Activated CD4-positive, alpha-beta T cell treated with anti-CD3 and anti-CD28 coated beads, Interleukin-2, amount 10 ng/mL, durations not matched to agents 24 days and 14 days (primary cell): ENCODE data around the gene ENDOV. TPM values are rescaled to one million over a fixed set of nuclear protein-coding genes. Genes with fewer than 3 reads are reported as not detected.
"Not testable (repeated sequence)": the region's sequence is repeated elsewhere in the genome, so short reads cannot be mapped to it uniquely, and the experiment has no call there.

ENCODE experiments used
- DNase-seq: peaks from one replicate; pipeline ENCODE4 v3.0.0; 2022
- H3K27ac Mint-ChIP-seq: one replicate; pipeline ENCODE4 v1.8.0; 2022; ENCODE audit warnings: mild to moderate bottlenecking, mixed read lengths
- H3K27me3 Mint-ChIP-seq: one replicate; pipeline ENCODE4 v1.8.0; 2022; ENCODE audit warnings: mixed read lengths
- H3K36me3 Mint-ChIP-seq: one replicate; pipeline ENCODE4 v1.8.0; 2022; ENCODE audit warnings: low read depth, mild to moderate bottlenecking, mixed read lengths
- H3K4me1 Mint-ChIP-seq: one replicate; pipeline ENCODE4 v1.8.0; 2021; ENCODE audit warnings: mixed read lengths
- H3K4me3 Mint-ChIP-seq: one replicate; pipeline ENCODE4 v1.8.0; 2022; ENCODE audit warnings: mild to moderate bottlenecking, moderate library complexity, mixed read lengths
- H3K9me3 Mint-ChIP-seq: one replicate; pipeline ENCODE4 v1.8.0; 2021; ENCODE audit warnings: mixed read lengths
- intact Hi-C: fragments of 100-400 bp; cut with micrococcal nuclease; formaldehyde crosslinking; loops from one replicate; pipeline ENCODE4 v1.15.1; 2023
- total RNA-seq: library from RNA; stranded (reverse); gene quantifications from 2 replicates; pipeline ENCODE4 v1.2.3, GENCODE V29; 2022

Gene ENDOV
- total RNA-seq, 1 donor from 2014 or later, result 16.4 TPM

DNA sequence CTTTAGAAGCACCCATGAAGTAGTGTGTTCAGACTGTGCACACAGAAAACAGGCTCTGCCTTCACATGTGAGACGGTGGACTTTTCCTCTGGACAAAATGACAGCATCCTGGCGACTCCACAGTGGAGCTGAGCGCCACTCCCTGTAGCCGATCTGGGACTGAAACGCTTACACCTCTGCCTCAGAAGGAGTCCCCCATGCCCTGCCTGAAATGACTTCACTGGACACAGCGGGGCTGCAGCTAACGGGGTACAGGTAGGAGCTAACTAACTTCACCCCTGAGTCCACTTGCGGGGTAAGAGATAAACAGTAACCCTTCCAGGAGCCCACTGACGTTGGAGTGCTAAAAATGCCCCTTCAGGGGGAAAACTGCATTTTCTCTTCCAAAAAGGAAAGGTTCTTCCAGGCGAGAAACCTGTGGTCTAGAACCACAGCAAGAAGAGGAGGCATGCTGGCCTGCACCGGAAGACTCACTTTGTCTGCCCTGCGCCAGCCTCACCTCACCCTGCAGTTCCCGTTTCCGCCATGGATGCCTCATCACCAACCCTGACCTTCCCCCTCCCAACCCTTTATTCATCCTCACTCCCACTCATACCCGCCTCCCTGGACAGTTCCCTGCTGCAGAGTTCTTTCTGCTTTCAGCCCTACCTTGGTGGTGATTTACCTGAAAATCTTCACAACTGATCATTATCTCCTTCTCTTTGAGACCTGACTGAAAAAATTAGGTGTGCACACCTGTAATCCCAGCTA lies 19.4 kb upstream of the ENDOV start:
- Mint-ChIP-seq H3K36me3 (peaks cover 43% of the 10 kb centered on the region), H3K27ac (no peak overlapping the region)

DNA sequence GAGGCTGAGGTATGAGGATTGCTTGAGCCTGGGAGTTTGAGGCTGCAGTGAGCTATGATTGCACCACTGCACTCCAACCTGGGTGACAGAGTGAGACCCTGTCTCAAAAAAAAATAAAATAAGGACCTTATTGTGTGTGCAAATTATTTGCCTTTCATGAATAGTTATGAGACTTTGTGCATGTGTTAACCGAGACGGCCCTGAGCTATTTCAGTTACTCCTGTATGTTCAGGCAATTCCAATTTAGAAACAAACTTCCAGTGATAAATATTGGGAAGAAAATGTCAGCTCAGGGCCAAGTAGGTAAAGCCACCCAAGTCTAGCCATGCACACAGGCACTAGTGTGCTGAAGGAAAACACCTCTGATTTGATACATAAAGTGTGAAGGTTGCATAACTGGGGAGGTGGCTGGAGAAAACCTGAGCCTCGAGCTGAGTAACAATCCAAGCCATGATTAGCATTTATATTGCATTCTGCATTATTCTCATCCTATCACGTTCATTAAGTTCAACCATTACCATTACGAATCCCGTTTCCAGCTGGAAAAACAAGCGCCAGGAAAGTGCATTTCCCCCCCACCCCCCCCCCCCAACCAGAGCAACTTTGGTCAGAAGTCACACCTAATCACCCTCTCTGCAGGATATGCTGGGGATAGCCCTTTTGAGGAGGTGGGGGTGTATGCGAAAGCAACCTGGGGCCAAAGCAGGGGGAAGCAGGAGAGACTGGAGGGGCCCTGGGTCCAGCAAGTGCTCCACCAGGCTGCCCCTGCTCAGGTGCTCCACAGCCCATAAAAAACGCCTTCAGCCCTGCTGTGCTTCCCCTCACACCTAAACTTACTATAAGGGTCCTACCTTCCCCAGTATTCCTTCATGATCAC lies 18.6 kb upstream of the ENDOV start:
- Mint-ChIP-seq H3K4me3 (no peak overlapping the region), H3K36me3 (peaks cover 39% of the 10 kb centered on the region), H3K27ac (no peak overlapping the region), H3K4me1 (peaks cover 2% of the 10 kb centered on the region), H3K9me3 (no peaks in the 10 kb centered on the region), H3K27me3 (no peaks in the 10 kb centered on the region)
- DNase-seq, result no peak
- intact Hi-C loops, result no loop called here

More for the DNA sequence above, 19.4 kb upstream of the ENDOV start:
- DNase-seq, result no peak
- Mint-ChIP-seq H3K4me1 (peaks cover 2% of the 10 kb centered on the region), H3K27me3 (no peaks in the 10 kb centered on the region), H3K4me3 (no peak overlapping the region), H3K9me3 (no peaks in the 10 kb centered on the region)
- intact Hi-C loops, result no loop called here

DNA sequence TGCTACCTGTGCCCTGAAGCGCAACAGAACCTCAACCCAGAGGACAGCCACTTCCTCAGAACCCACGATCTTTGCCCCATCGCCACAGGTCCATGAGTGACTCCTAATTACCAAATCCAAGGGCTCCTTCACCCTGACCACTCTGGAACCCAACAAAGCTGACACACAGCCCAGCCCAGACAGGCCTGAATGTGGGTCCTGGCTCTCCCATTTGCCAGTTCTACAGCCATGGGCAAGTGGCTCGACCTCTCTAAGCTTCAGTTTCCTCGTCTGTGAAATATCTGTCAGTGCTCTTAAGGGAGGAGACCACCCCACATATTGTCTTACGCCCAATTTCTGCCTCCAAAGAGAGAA lies 18.0 kb upstream of the ENDOV start:
- Mint-ChIP-seq H3K36me3 (peaks cover 35% of the 10 kb centered on the region), H3K4me1 (peaks cover 2% of the 10 kb centered on the region), H3K4me3 (no peak overlapping the region), H3K27me3 (no peaks in the 10 kb centered on the region), H3K27ac (no peak overlapping the region), H3K9me3 (no peaks in the 10 kb centered on the region)
- DNase-seq, result no peak
- intact Hi-C loops, result no loop called here

DNA sequence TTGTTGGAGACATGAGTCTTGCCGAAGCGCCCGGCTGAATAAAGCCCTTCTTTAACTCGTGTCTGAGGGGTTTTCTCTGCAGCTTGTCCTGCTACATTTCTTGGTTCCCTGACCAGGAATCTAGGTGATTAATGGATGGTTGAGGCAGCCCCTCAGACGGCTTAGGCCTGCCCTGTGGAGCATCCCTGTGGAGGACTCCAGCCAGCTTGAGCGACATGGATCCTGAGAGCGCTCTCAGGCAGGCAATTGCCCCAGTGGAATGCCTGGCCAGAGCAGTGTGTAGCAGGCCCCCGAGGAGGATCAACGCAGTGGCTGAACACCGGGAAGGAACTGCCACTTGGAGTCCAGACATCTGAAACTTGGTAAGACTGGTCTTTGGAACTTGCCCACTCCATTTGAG lies 17.3 kb upstream of the ENDOV start:
- Mint-ChIP-seq H3K4me1 (peaks cover 2% of the 10 kb centered on the region), H3K36me3 (peaks cover 31% of the 10 kb centered on the region), H3K27ac (no peak overlapping the region), H3K27me3 (no peaks in the 10 kb centered on the region), H3K9me3 (no peaks in the 10 kb centered on the region), H3K4me3 (no peak overlapping the region)
- DNase-seq, result no peak
- intact Hi-C loops, result no loop called here

DNA sequence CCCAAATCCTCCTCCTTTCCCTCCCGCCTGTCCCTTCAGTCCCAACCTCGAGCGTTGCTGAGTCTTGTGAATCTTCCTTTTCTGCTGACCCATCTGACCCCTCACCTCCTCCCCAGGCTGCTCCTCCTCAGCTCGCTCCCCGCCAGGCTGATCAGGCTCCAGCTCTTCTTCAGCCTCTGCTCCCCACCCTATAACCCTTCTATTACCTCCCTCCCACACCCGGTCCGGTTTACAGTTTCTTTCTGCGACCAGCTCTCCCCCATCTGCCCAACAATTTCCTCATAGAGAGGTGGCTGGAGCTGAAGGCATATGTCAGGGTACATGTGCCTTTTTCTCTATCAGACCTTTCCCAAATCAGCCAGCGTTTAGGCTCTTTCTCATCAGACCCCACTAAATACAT lies 13.9 kb upstream of the ENDOV start:
- H3K27me3 Mint-ChIP-seq, H3K27ac Mint-ChIP-seq, intact Hi-C loops, H3K4me3 Mint-ChIP-seq, H3K4me1 Mint-ChIP-seq, DNase-seq, H3K9me3 Mint-ChIP-seq, H3K36me3 Mint-ChIP-seq: not testable (repeated sequence)

DNA sequence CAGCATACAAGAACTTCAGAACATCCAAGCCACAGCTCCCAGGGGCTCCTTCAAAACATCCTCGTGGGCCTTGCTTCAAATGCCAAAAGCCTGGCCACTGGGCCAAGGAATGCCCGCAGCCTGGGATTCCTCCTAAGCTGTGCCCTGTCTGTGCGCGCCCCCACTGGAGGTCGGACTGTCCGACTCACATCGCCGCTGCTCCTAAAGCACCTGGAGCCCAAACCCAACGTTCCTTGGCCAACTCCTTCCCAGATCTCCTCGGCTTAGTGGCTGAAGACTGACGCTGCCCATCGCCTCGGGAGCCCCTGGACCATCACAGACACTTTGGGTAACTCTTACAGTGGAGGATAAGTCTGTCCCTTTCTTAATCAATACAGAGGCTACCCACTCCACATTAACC lies 12.9 kb upstream of the ENDOV start:
- H3K4me1 Mint-ChIP-seq, intact Hi-C loops, H3K4me3 Mint-ChIP-seq, H3K36me3 Mint-ChIP-seq, H3K27ac Mint-ChIP-seq, H3K27me3 Mint-ChIP-seq, H3K9me3 Mint-ChIP-seq, DNase-seq: not testable (repeated sequence)

DNA sequence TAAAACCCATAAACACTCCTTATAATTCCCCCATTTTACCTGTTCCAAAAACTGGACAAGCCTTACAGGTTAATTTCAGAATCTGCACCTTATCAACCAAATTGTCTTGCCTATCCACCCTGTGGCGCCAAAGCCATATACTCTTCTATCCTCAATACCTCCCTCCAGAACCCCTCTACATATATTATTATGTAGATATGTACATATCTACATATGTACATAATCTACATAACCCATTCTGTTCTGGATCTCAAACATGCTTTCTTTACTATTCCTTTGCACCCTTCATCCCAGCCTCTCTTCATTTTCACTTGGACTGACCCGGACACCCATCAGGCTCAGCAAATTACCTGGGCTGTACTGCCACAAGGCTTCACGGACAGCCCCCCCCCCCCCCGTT lies 12.0 kb upstream of the ENDOV start:
- no peaks in the 10 kb centered on the region for H3K9me3 Mint-ChIP-seq
- intact Hi-C loops, result no loop called here
- H3K27ac Mint-ChIP-seq, result no peak overlapping the region
- no peak overlapping the region for H3K4me3 Mint-ChIP-seq
- H3K27me3 Mint-ChIP-seq, result no peaks in the 10 kb centered on the region
- no peaks in the 10 kb centered on the region for H3K4me1 Mint-ChIP-seq
- DNase-seq, result no peak
- H3K36me3 Mint-ChIP-seq, result no peaks in the 10 kb centered on the region

DNA sequence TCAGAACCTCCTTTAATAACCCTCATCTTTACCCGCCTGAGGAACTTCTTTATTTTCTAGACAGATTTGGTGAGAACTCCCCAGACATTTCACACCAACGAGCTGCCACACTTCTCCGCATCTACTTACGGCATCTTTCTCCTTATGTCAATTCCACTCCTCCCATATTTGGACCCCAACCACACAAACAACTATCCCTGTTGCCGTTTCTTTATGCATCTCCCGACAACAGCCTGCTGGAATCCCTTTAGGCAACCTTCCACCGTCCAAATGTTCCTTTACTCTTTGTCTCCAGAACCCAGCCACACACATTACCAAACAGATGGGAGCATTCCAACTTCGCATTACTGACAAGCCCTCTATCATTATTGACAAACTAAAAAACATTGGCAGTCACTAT lies 8.8 kb upstream of the ENDOV start:
- Mint-ChIP-seq H3K27ac (no peak overlapping the region), H3K36me3 (no peaks in the 10 kb centered on the region), H3K9me3 (no peaks in the 10 kb centered on the region), H3K4me3 (no peak overlapping the region), H3K27me3 (peaks cover 4% of the 10 kb centered on the region), H3K4me1 (peaks cover 4% of the 10 kb centered on the region)
- no peak for DNase-seq
- intact Hi-C loops, result no loop called here

DNA sequence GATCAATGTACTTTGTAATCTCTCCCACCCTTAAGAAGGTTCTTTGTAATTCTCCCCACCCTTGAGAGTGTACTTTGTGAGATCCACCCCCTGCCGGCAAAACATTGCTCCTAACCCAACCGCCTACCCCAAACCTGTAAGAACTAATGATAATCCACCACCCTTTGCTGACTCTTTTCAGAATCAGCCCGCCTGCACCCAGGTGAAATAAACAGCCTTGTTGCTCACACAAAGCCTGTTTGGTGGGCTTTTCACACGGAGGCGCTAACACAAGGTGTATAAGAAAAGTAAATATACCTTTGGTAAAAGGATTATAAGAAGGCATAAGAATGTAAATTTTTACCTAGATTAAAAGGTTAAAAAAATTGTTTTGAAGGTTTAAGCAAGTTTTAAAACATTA lies 7.0 kb upstream of the ENDOV start:
- H3K36me3 Mint-ChIP-seq, H3K27ac Mint-ChIP-seq, intact Hi-C loops, H3K4me3 Mint-ChIP-seq, H3K4me1 Mint-ChIP-seq, H3K9me3 Mint-ChIP-seq, DNase-seq: not testable (repeated sequence)
- H3K27me3 Mint-ChIP-seq, result peaks cover 13% of the 10 kb centered on the region

DNA sequence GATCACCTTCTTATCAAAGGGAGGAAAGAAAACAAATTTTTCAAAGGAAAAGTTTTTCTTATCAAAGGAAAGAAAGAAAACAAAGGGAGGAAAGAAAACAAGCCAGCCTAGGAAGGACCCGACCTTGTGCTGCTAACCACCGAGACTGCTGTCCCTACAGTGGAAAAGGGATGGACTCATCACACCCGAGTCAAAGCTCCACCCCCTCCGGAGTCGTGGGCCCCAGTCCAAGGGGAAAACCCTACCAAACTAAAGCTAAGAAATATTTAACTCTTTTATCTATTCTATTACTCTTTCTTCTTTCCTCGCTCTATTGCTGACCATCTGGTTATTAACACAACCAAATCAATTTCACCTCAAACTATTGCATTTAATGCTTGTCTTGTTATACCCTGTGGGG lies 6.1 kb upstream of the ENDOV start:
- H3K4me3 Mint-ChIP-seq, result no peak overlapping the region
- intact Hi-C loops, result no loop called here
- peaks cover 22% of the 10 kb centered on the region for H3K27me3 Mint-ChIP-seq
- no peaks in the 10 kb centered on the region for H3K9me3 Mint-ChIP-seq
- H3K36me3 Mint-ChIP-seq, result no peaks in the 10 kb centered on the region
- peaks cover 4% of the 10 kb centered on the region for H3K4me1 Mint-ChIP-seq
- no peak for DNase-seq
- H3K27ac Mint-ChIP-seq, result no peak overlapping the region

DNA sequence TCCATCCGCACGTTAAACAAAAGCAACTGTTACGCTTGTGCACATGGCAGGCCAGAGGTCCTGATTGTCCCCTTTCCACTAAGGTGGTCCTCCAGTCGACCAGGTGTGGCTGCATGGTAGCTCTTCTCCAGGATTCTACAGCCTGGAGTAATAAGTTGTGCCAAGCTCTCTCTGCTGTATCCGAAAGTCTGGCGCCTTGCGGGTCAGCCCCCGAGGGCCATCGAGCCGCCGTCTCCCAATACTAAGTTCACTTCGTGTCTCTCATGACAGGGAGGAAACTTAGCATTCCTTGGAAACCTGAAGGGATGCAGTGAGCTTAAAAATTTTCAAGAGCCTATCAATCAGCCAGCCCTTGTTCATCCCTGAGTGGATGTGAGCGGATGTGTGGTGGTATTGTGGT lies 5.3 kb upstream of the ENDOV start:
- H3K4me3 Mint-ChIP-seq, result no peak overlapping the region
- peaks cover 28% of the 10 kb centered on the region for H3K27me3 Mint-ChIP-seq
- no peaks in the 10 kb centered on the region for H3K36me3 Mint-ChIP-seq
- intact Hi-C loops, result no loop called here
- H3K27ac Mint-ChIP-seq, result no peak overlapping the region
- H3K9me3 Mint-ChIP-seq, result no peaks in the 10 kb centered on the region
- DNase-seq, result no peak
- peaks cover 7% of the 10 kb centered on the region for H3K4me1 Mint-ChIP-seq

DNA sequence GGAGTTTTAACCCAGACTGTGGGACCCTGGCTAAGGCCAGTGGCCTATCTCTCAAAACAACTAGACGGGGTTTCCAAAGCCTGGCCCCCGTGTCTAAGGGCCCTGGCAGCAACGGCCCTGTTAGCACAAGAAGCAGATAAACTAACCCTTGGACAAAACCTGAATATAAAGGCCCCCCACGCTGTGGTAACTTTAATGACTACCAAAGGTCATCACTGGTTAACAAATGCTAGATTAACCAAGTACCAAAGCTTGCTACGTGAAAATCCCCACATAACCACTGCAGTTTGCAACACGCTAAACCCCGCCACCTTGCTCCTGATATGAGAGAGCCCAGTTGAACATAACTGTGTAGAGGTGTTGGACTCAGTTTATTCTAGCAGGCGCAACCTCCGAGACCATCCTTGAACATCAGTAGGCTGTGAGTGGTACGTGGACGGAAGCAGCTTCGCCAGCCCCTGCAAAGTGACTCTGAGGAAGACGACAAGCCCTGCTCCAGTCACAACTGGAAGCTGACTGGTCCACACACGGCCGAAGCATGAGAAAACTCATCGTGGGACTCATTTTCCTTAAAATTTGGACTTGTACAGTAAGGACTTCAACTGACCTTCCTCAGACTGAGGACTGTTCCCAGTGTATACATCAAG lies 4.4 kb upstream of the ENDOV start:
- H3K4me3 Mint-ChIP-seq, H3K36me3 Mint-ChIP-seq, DNase-seq, H3K27ac Mint-ChIP-seq, intact Hi-C loops, H3K9me3 Mint-ChIP-seq, H3K4me1 Mint-ChIP-seq: not testable (repeated sequence)
- peaks cover 28% of the 10 kb centered on the region for H3K27me3 Mint-ChIP-seq

DNA sequence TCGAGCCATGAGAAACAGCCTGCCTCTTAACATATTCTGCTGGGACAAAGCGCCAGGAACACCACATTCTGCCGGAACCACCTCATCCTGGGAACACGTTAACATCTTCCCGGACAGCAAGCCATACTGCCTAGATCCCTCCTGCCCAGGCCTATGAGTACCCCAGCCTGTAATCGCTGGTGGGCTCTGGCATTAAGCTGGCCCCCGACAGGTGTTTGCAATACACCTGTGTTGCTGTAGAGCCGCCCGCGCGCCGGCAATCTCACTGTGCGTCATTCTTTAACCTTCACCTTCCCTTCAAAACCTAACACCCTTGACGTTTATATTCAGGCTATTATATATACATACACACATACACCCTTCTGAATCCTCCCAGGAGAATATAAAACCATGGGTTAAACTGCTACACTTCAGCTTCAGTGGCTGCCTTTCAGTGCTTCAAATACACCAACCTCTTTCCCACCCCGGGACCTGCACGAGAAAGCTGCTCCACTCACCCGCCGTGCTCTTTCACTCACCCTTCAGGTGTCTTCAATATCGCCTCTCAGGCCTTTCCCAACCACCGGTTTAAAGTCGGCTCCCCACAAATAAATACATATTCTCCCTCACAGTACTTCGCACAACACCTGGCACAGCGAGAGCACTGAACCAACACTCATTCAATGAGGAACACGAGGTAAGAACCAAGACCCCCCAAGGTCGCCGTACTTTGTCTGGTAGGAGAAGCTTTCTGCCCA lies 1.0 kb upstream of the ENDOV start:
- Mint-ChIP-seq H3K36me3 (peaks cover 3% of the 10 kb centered on the region), H3K27me3 (peaks cover 26% of the 10 kb centered on the region), H3K9me3 (no peaks in the 10 kb centered on the region), H3K4me1 (peaks cover 14% of the 10 kb centered on the region), H3K4me3 (peak overlapping the region; percentile 90), H3K27ac (peak overlapping the region; percentile 6)
- intact Hi-C loops, result no loop called here
- DNase-seq, result peak; percentile 64

DNA sequence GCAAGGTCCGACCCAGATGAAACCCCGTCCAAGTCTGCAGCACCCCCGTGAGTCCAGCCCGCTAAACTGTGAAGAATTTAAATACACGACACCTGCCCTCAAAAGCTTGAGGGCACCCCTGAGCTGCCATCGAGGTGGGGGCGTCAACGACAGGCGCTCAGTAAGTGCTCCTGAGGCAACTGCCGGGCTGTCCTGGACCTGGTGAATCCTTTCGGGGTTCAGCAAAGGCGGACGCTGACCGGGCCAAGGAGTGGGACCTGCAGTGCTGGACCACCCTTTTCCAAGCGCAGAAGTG lies 512 bp upstream of the ENDOV start:
- Mint-ChIP-seq H3K27ac (peak overlapping the region; percentile 6), H3K27me3 (peaks cover 24% of the 10 kb centered on the region), H3K36me3 (peaks cover 3% of the 10 kb centered on the region), H3K4me1 (peaks cover 12% of the 10 kb centered on the region), H3K4me3 (peak overlapping the region; percentile 90), H3K9me3 (no peaks in the 10 kb centered on the region)
- intact Hi-C loops, result no loop called here
- no peak for DNase-seq
